ENCODE results near the gene MATCAP1. TPM values are rescaled to one million over a fixed set of nuclear protein-coding genes. Genes with fewer than 3 reads are reported as not detected.

The MATCAP1 gene
- total and polyA plus RNA-seq, 2 of the 8 experiments (the other 6 are each of a cell fraction or from before 2014, with no cell fraction given), result 22.9 to 27.5 TPM

DNA sequence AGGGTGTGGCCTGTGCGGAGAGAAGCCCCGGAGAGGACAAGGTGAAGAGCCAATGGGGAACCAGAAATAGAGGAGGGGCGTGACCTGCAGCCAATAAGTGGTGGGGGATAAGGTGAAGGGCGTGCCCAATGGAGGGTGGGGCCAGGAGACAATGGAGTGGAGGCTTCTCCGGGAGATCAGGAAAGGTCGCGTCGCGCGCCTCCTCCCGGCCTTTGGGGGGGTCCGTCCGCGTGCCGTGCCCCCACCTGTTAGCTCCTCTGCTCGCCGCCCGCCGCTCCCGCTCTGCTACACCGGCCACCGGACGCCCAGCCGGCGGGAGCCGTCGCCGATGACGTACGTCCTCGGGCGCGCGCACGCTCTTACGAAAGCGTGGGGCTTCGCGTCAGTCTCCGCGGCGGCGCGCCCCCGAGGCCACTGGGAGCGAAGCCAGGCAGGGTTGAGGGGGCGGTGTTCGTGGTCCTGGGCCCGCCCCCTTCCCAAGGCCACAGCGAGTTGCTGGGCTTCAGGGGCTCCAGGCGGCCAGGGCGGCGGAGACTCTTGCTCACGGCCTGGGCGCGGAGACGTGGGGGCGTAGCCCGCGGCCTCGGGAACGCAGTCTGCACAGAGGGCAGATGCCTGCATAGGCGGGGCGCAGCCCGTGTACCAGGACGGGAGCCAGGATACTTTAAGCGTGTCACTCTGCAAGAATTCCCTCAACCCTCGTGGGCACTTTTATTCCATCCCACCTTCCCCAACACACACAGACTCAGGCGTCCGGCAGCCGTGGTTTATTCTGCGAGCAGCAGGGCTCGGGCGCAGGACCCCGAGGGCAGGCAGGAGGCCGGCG lies at the start of gene MATCAP1 (continued):
- TF ChIP-seq CBX5 (IDR thresholded peaks at IDR 0.05; ENCODE audit: low read depth, low read length) (no peak), KDM4A (IDR thresholded peaks at IDR 0.05; ENCODE audit: low read depth, low read length, severe bottlenecking) (peak; percentile 64), POLR2AphosphoS5 (IDR thresholded peaks at IDR 0.05; ENCODE audit: low read depth, low read length) (no peak; the same call in 1 of the 2 replicates), CEBPB (IDR thresholded peaks at IDR 0.05; ENCODE audit: low read depth, low read length) (peak; percentile 87), HDAC6 (IDR thresholded peaks at IDR 0.05; ENCODE audit: low read depth, low read length) (no peak), JUN (IDR thresholded peaks at IDR 0.05; ENCODE audit: low read depth, low read length) (no peak), NRF1 (IDR thresholded peaks at IDR 0.05; ENCODE audit: low read depth, low read length) (no peak), BACH1 (IDR thresholded peaks at IDR 0.05; ENCODE audit: low read length) (0 out of 2 replicates have a peak, but pooled peaks have one; percentile 14), SP4 (IDR thresholded peaks at IDR 0.05; ENCODE audit: low read length) (peak; percentile 75), SIN3A (conservative IDR thresholded peaks at IDR 0.05 in 1 of 2, IDR thresholded peaks at IDR 0.05 in 1 of 2; ENCODE audit: low read depth in 1 of 2, low read length in 2 of 2) (peak in 1 of 2 experiments; percentile 16; a peak in 1 of 4 replicates), ATF2 (IDR thresholded peaks at IDR 0.05; ENCODE audit: low read length) (no peak), RAD21 (IDR thresholded peaks at IDR 0.05 in 1 of 2, conservative IDR thresholded peaks at IDR 0.05 in 1 of 2; ENCODE audit: low read depth in 2 of 2, low read length in 2 of 2) (no peak), TBP (IDR thresholded peaks at IDR 0.05; ENCODE audit: low read depth, low read length) (no peak; the same call in 1 of the 2 replicates), YY1 (IDR thresholded peaks at IDR 0.05; ENCODE audit: low read depth, low read length) (no peak), TCF12 (IDR thresholded peaks at IDR 0.05; ENCODE audit: low read depth, low read length) (no peak), TEAD4 (IDR thresholded peaks at IDR 0.05; ENCODE audit: low read depth, low read length) (no peak), JUND (IDR thresholded peaks at IDR 0.05; ENCODE audit: low read length) (0 out of 2 replicates have a peak, but pooled peaks have one; percentile 30), EP300 (IDR thresholded peaks at IDR 0.05; ENCODE audit: borderline replicate concordance in 1 of 2, low read depth in 2 of 2, low read length in 2 of 2) (no peak), SP2 (IDR thresholded peaks at IDR 0.05; ENCODE audit: low read length) (peak; percentile 64), SAP30 (IDR thresholded peaks at IDR 0.05; ENCODE audit: insufficient read depth, insufficient replicate concordance, low read length) (no peak), GTF2F1 (IDR thresholded peaks at IDR 0.05; ENCODE audit: borderline replicate concordance, low read depth, low read length) (no peak), CTBP2 (IDR thresholded peaks at IDR 0.05; ENCODE audit: borderline replicate concordance, insufficient read depth, insufficient read length, low read length) (no peak)
